NCI-H146 (cell line): ENCODE measurements around the gene BEX4.
"Not testable (repeated sequence)": the region's sequence is repeated elsewhere in the genome, so short reads cannot be mapped to it uniquely, and the experiment has no call there.

ENCODE experiments used
- DNase-seq: peaks from one replicate; lab custom pipeline; 2025; lab: John Stamatoyannopoulos, UW

Gene BEX4

GRCh38 chrX:103214870-103215424 is at the start of gene BEX4:
TSS of gene BEX4 (plus strand) at chrX:103215108. CDS start at chrX:103216154, 1,046 bp downstream.
- DNase-seq: peak; percentile 82

- no peak for DNase-seq
Measured at GRCh38 chrX:103170216-103170615, 44.7 kb upstream of the BEX4 start.

DNA sequence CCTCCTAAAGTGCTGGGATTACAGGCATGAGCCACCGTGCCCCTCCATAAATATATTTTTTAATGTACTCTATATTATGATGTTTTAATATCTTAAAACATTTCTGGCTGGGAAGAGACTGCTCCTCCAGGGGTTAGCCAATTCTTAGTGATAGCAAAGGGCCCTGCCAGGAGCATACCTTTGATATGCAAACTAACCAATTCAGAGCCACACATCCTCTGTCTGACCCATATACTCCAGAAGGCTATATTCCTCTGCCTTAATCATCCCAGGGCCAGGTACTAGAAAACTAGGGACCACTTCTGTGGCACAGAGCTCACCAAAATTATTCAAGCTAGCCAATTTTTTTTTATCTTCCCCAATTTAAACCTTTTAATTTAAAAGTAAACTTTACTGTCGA is 43.6 kb upstream of the BEX4 start:
- no peak for DNase-seq

DNA sequence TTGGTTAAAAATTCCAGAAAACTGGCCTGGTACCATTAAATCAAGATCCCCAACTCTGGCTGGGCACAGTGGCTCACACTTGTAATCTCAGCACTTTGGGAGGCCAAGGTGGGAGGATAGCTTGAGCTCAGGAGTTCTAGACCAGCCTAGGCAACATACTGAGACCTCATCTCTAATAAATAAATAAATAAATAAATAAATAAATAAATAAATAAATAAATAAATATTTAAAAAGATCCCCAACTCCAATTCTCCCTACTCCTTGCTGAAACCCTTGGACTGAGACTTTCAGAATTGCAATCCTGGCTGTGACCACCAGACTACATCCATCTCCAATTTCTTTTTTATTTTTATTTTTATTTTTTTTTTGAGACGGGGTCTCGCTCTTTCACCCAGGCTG is 39.7 kb upstream of the BEX4 start:
- DNase-seq: not testable (repeated sequence)

DNA sequence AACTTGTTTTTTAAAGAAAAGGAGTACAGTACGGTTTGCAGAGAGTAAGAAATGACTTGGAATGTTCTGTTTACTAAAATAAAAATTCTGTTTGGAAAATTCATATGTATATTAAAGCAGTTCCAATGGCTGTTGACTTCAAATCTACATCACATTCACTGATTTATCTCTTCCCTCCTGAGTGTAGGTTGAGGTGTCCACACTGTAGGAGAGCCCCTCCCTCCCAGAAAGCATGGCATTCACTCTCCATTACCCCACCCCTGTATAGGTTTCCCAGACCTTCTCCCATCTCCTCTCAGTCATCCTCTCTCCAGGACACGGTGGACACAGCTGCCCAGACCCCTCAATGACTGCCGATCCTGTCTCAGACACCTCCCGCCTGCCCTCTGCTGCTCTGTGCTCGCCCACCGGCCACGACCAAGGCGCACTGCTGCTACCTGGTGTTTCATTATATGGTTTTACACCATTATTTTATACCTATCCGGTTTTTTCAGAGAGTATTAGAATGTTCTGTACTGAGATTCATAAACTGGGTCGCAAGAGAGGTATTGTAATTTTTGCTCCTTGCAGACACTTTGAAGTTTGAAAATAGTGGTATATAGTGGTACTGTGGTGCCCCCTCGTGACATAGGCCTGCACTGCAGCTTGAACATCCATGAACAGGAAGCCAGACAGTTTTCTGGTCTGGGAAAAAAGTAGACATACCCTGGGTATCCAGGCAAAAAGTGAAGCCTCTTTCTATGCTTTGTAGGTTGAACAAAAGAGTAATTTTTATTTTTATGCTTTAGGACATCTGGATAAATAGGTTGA is 38.8 kb upstream of the BEX4 start:
- peak; percentile 22 for DNase-seq

GRCh38 chrX:103177556-103177955 is 37.4 kb upstream of the BEX4 start:
- DNase-seq: no peak

GRCh38 chrX:103183912-103184311 is 31.0 kb upstream of the BEX4 start:
- DNase-seq: peak; percentile 2

GRCh38 chrX:103187953-103188475 is 26.9 kb upstream of the BEX4 start:
- DNase-seq: no peak

- DNase-seq: no peak
Measured at GRCh38 chrX:103197721-103198306, 17.1 kb upstream of the BEX4 start.

- not testable (repeated sequence) for DNase-seq
Measured at GRCh38 chrX:103198668-103199067, 16.2 kb upstream of the BEX4 start.

- no peak for DNase-seq
Measured at GRCh38 chrX:103201041-103201440, 13.9 kb upstream of the BEX4 start.

GRCh38 chrX:103210056-103210455 is 4.9 kb upstream of the BEX4 start:
- DNase-seq: no peak

DNA sequence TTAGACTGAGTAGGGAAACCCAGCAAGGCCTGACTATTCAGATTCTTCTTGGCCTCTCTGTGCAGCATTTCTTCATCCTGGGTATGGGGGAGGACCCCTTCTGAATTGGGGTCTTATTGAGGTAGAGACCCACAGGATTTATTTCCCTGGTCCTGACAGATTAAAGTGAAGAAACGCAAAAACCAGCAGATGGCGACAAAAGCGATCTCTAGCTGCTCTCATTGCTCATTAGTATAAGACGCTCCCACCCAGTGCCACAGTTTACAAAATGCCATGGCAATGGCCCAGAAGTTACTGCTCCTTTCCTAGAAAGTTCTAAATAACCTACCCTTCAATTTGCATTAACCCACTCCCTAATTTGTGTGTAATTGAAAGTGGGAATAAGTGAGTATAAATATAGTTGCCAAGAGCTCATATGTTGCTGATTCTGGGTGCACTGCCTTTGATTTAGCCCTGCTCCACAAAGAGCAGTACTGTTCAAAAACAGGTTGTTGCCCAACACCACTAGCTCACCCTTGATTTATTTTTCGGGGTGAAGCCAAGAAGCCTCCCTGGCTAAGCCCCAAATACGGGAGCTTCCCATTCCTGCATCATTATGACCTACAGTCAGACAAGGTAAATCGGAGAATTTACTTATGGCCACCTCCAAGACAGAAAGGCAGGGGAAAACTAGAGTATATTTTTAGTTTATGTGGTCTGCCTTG is 3.7 kb upstream of the BEX4 start:
- peak; percentile 31 for DNase-seq

DNA sequence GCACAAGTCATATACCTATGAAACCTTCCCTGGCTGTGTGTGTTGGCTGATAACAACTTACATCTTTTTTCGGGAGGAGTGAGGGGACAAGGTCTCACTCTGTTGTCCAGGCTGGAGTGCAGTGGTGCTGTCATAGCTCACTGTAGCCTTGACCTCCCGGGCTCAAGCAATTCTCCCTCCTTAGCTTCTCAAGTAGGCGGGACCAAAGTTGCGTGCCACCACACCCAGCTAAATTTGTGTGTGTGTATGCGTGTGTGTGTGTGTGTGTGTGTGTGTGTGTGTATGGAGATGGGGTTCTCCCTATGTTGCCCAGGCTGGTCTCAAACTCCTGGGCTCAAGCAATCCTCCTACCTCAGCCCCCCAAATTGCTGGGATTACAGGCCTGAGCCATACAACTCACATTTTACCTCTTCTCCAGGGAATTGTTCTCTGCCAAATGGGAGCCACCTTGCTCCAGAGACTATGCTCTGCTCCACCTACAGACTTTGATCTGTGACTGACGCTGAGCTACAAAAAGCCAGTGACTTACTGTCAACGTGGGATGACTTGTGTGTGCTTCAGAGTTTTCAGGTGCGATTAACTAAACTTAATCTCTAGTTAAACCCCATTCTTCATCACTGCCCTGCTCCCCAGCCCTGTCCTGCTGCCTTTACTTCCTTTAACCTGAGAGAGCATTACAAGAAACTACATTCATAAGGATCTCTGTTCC is 2.0 kb upstream of the BEX4 start:
- no peak for DNase-seq

GRCh38 chrX:103215425-103215991 is 600 bp downstream of the BEX4 start:
- DNase-seq: peak; percentile 64

GRCh38 chrX:103220511-103221323 is 5.8 kb downstream of the BEX4 start:
- no peak for DNase-seq

DNA sequence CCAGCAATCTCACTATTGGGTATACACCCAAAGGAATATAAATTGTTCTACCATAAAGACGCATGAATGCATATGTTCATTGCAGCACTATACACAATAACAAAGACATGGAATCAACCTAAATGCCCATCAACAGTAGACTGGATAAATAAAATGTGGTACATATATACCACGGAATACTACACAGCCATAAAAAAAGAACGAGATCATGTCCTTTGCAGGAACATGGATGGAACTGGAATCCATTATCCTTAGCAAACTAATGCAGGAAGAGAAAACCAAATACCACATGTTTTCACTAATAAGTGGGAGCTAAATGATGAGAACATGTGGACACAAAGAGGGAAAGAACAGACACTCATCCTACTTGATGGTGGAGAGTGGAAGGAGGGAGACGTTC is 11.0 kb downstream of the BEX4 start:
- not testable (repeated sequence) for DNase-seq

- DNase-seq: no peak
Measured at GRCh38 chrX:103233263-103233662, 18.4 kb downstream of the BEX4 start.

DNA sequence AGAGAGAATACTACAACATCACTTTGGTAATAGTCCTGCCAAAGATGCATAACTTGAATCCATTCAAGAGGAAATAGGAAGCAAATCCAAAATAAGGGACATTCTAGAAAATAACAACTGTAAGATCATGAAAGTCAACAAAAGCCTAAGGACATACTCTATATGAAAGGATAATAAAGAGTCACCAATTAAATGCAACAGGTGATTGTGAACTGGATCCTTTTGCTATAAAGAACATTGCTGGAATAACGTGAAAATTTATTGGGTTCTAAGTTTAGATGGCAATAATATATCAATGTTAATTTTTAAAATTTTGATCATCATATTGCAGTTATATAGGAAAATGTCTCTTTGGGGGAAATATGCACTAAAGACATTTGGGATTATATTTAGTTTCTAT is 20.0 kb downstream of the BEX4 start:
- no peak for DNase-seq

DNA sequence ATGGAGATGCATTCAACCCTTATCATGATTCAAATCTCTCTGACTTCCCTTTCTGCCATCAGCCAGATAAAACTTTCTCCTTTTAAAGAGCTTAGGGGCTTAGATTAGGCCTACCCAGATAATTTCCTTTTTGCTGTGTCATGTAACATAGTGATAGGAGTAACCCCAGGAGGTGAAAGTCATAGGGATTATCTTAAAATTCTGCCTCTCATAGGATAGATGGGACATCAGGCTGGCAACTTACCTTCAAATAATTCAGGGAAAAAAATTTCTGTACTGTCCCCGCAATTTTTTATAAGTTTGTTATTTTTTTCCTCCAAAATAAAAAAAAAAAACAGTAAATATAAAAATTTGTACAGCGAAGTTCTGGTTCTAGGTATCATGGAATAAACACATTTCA is 20.7 kb downstream of the BEX4 start:
- DNase-seq: not testable (repeated sequence)

- DNase-seq: no peak
Measured at GRCh38 chrX:103236296-103236695, 21.4 kb downstream of the BEX4 start.
